Neural cell (in vitro differentiated cells): ENCODE data around the gene RIF1. TPM values are rescaled to one million over a fixed set of nuclear protein-coding genes. Genes with fewer than 3 reads are reported as not detected.
"Not testable (repeated sequence)": the region's sequence is repeated elsewhere in the genome, so short reads cannot be mapped to it uniquely, and the experiment has no call there.

Experiments used
- H2AFZ ChIP-seq: fragments of 200-600, 300-800 bp; sonication (generic), shearing (Covaris generic); 2 replicates; pipeline ENCODE4 v1.6.0; 2014; ENCODE audit warnings: low read depth, mild to moderate bottlenecking, antibody characterized with exemption, low read length, moderate library complexity
- H3F3A ChIP-seq: fragments of 200-600 bp; shearing (Covaris generic); 2 replicates; pipeline ENCODE4 v1.6.1; 2016; ENCODE audit warnings: mild to moderate bottlenecking, moderate library complexity, mixed read lengths, antibody characterized with exemption, low read length; ENCODE audit not compliant: insufficient read depth, poor library complexity, severe bottlenecking
- H3K27ac ChIP-seq: fragments of 200-600, 300-800 bp; sonication (generic), shearing (Covaris generic); 2 replicates; pipeline ENCODE4 v1.5.1; 2014; ENCODE audit warnings: mild to moderate bottlenecking, low read length, moderate library complexity
- H3K27me3 ChIP-seq: fragments of 300-800, 200-600 bp; sonication (generic), shearing (Covaris generic); 2 replicates; pipeline ENCODE4 v1.6.0; 2014; ENCODE audit warnings: mild to moderate bottlenecking, low read depth, low read length, moderate library complexity; ENCODE audit not compliant: insufficient read depth
- H3K36me3 ChIP-seq: fragments of 300-800, 200-600 bp; sonication (generic), shearing (Covaris generic); 2 replicates; pipeline ENCODE4 v1.5.1; 2014; ENCODE audit warnings: mild to moderate bottlenecking, antibody characterized with exemption, low read length, moderate library complexity; ENCODE audit not compliant: insufficient read depth
- H3K4me2 ChIP-seq: fragments of 300-800, 200-600 bp; sonication (generic), shearing (Covaris generic); 2 replicates; pipeline ENCODE4 v1.6.0; 2014; ENCODE audit warnings: mild to moderate bottlenecking, low read length
- H3K4me3 ChIP-seq: fragments of 300-800, 200-600 bp; sonication (generic), shearing (Covaris generic); 2 replicates; pipeline ENCODE4 v1.5.1; 2014; ENCODE audit warnings: mild to moderate bottlenecking, low read length, moderate library complexity
- H3K79me2 ChIP-seq: fragments of 200-600 bp; shearing (Covaris generic); replicated peaks from 2 replicates; pipeline ENCODE4 v1.6.0; 2014; ENCODE audit warnings: mild to moderate bottlenecking, low read length, moderate library complexity; ENCODE audit not compliant: insufficient read depth
- H3K9ac ChIP-seq: fragments of 300-800, 200-600 bp; sonication (generic), shearing (Covaris generic); 2 replicates; pipeline ENCODE4 v1.6.1; 2016; ENCODE audit warnings: mild to moderate bottlenecking, low read length, mixed read lengths
- H3K9me2 ChIP-seq: fragments of 200-600 bp; shearing (Covaris generic); 2 replicates; pipeline ENCODE4 v1.6.1; 2016; ENCODE audit warnings: mild to moderate bottlenecking, low read length, mixed read lengths; ENCODE audit not compliant: insufficient read depth
- H3K9me3 ChIP-seq: fragments of 200-600, 300-800 bp; sonication (generic), shearing (Covaris generic); 2 replicates; pipeline ENCODE4 v1.6.1; 2016; ENCODE audit warnings: mild to moderate bottlenecking, mixed run types, low read length, moderate library complexity, mixed read lengths
- H4K20me1 ChIP-seq: fragments of 200-600 bp; shearing (Covaris generic); 2 replicates; pipeline ENCODE4 v1.6.1; 2016; ENCODE audit warnings: mild to moderate bottlenecking, mixed run types; ENCODE audit not compliant: insufficient read depth
- CTCF ChIP-seq: fragments of 450-650 bp; IDR thresholded peaks from 2 replicates; pipeline ENCODE4 v1.5.1; 2014; ENCODE audit warnings: antibody characterized with exemption, mild to moderate bottlenecking, moderate library complexity; ENCODE audit not compliant: poor library complexity, severe bottlenecking
- EP300 ChIP-seq: fragments of 450-650 bp; conservative IDR thresholded peaks from 2 replicates; pipeline ENCODE4 v1.6.1; 2014; ENCODE audit warnings: antibody characterized with exemption, mild to moderate bottlenecking, moderate library complexity; ENCODE audit not compliant: poor library complexity, severe bottlenecking
- EZH2 ChIP-seq: fragments of 200-600, 300-800 bp; shearing (Covaris generic), sonication (generic); IDR thresholded peaks from 2 replicates; pipeline ENCODE4 v1.6.1; 2014; ENCODE audit warnings: antibody characterized with exemption, low read length, borderline replicate concordance, mild to moderate bottlenecking; ENCODE audit not compliant: insufficient read depth, poor library complexity, severe bottlenecking
- MXI1 ChIP-seq: fragments of 450-650 bp; conservative IDR thresholded peaks from 2 replicates; pipeline ENCODE4 v1.6.1; 2014; ENCODE audit warnings: antibody characterized with exemption, mild to moderate bottlenecking; ENCODE audit not compliant: poor library complexity, severe bottlenecking
- POLR2AphosphoS5 ChIP-seq: IDR thresholded peaks from 2 replicates; pipeline ENCODE4 v1.6.1; 2012
- RAD21 ChIP-seq: fragments of 450-650 bp; conservative IDR thresholded peaks from 2 replicates; pipeline ENCODE4 v1.6.1; 2014; ENCODE audit warnings: antibody characterized with exemption, mild to moderate bottlenecking, moderate library complexity
- SMC3 ChIP-seq: fragments of 450-650 bp; conservative IDR thresholded peaks from 2 replicates; pipeline ENCODE4 v1.6.1; 2014; ENCODE audit warnings: antibody characterized with exemption, mild to moderate bottlenecking, moderate library complexity; ENCODE audit not compliant: poor library complexity
- TAF1 ChIP-seq: IDR thresholded peaks from 2 replicates; pipeline ENCODE4 v1.6.1; 2012; ENCODE audit warnings: low read depth
- polyA plus RNA-seq: library from polyadenylated mRNA; depleted of rRNA; stranded (reverse); fragments of >200 nt; gene quantifications from 2 replicates; pipeline ENCODE4 v1.2.3, GENCODE V29; 2014
- TF ChIP-seq, protein P1 (sequence below): IDR thresholded peaks from 2 replicates; pipeline ENCODE4 v1.6.1; 2012; ENCODE audit warnings: borderline replicate concordance

The RIF1 gene
- polyA plus RNA-seq, 1 donor from 2014 or later: 17.2 TPM

- Histone ChIP-seq H3K9ac (no peak overlapping the region), H3K36me3 (no peaks in the 10 kb centered on the region), H2AFZ (no peak overlapping the region), H4K20me1 (no peaks in the 10 kb centered on the region), H3F3A (no peaks in the 10 kb centered on the region), H3K79me2 (no peaks in the 10 kb centered on the region), H3K9me3 (no peaks in the 10 kb centered on the region), H3K27me3 (no peaks in the 10 kb centered on the region), H3K9me2 (no peaks in the 10 kb centered on the region), H3K4me2 (no peak overlapping the region), H3K27ac (no peak overlapping the region), H3K4me3 (no peak overlapping the region)
- TF ChIP-seq TAF1 (no peak), EP300 (no peak), POLR2AphosphoS5 (no peak), CTCF (no peak), SMC3 (no peak), EZH2 (no peak), MXI1 (no peak), RAD21 (no peak)
- TF ChIP-seq, protein P1, sequence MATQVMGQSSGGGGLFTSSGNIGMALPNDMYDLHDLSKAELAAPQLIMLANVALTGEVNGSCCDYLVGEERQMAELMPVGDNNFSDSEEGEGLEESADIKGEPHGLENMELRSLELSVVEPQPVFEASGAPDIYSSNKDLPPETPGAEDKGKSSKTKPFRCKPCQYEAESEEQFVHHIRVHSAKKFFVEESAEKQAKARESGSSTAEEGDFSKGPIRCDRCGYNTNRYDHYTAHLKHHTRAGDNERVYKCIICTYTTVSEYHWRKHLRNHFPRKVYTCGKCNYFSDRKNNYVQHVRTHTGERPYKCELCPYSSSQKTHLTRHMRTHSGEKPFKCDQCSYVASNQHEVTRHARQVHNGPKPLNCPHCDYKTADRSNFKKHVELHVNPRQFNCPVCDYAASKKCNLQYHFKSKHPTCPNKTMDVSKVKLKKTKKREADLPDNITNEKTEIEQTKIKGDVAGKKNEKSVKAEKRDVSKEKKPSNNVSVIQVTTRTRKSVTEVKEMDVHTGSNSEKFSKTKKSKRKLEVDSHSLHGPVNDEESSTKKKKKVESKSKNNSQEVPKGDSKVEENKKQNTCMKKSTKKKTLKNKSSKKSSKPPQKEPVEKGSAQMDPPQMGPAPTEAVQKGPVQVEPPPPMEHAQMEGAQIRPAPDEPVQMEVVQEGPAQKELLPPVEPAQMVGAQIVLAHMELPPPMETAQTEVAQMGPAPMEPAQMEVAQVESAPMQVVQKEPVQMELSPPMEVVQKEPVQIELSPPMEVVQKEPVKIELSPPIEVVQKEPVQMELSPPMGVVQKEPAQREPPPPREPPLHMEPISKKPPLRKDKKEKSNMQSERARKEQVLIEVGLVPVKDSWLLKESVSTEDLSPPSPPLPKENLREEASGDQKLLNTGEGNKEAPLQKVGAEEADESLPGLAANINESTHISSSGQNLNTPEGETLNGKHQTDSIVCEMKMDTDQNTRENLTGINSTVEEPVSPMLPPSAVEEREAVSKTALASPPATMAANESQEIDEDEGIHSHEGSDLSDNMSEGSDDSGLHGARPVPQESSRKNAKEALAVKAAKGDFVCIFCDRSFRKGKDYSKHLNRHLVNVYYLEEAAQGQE: no peak
Observed at GRCh38 chr2:151417650-151418049, 7.9 kb downstream of the RIF1 start.

DNA sequence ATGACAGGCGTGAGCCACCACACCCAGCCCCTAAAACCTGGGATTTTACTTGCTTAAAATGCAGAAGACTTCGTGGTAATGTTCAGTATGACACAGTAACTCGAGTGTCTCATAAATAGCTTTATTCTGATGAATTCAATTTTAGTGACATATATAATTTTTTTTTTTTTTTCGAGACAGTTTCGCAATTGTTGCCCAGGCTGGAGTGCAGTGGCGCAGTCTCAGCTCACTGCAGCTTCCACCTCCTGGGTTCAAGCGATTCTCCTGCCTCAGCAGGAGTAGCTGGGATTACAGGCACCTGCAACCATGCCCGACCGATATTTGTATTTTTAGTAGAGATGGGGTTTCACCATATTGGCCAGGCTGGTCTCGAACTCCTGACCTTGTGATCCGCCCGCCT lies 12.0 kb downstream of the RIF1 start:
- not testable (repeated sequence) for H3K36me3 ChIP-seq, H3K27ac ChIP-seq, H3K4me2 ChIP-seq, H3K9ac ChIP-seq, H3F3A ChIP-seq, H3K79me2 ChIP-seq, H2AFZ ChIP-seq, H3K27me3 ChIP-seq, H3K4me3 ChIP-seq, H3K9me3 ChIP-seq, H4K20me1 ChIP-seq, H3K9me2 ChIP-seq

- no peak overlapping the region for H2AFZ ChIP-seq
- H3K4me2 ChIP-seq: no peak overlapping the region
- H3K27me3 ChIP-seq: no peaks in the 10 kb centered on the region
- H3K9me3 ChIP-seq: no peaks in the 10 kb centered on the region
- TF ChIP-seq MXI1 (no peak), POLR2AphosphoS5 (no peak), TAF1 (no peak), EZH2 (no peak), RAD21 (no peak), SMC3 (no peak), EP300 (no peak), CTCF (no peak)
- TF ChIP-seq, protein P1: no peak
- peaks cover 2% of the 10 kb centered on the region for H3K79me2 ChIP-seq
- H3K36me3 ChIP-seq: peaks cover 3% of the 10 kb centered on the region
- no peak overlapping the region for H3K4me3 ChIP-seq
- H3K9me2 ChIP-seq: no peaks in the 10 kb centered on the region
- no peak overlapping the region for H3K9ac ChIP-seq
- no peaks in the 10 kb centered on the region for H3F3A ChIP-seq
- no peaks in the 10 kb centered on the region for H4K20me1 ChIP-seq
- H3K27ac ChIP-seq: no peak overlapping the region
Observed at GRCh38 chr2:151422917-151423439, 13.3 kb downstream of the RIF1 start.
